Mesodermal cell (in vitro differentiated cells): ENCODE results near the gene WDR70.
"Not testable (repeated sequence)": the region's sequence is repeated elsewhere in the genome, so short reads cannot be mapped to it uniquely, and the experiment has no call there.

Source experiments
- H3K27ac ChIP-seq: 2 replicates; pipeline ENCODE4 v1.7.0; 2013; ENCODE audit warnings: mild to moderate bottlenecking, low read depth, low read length, moderate library complexity; ENCODE audit not compliant: severe bottlenecking
- H3K36me3 ChIP-seq: 2 replicates; pipeline ENCODE4 v1.7.1; 2013; ENCODE audit warnings: mild to moderate bottlenecking, low read length, moderate library complexity; ENCODE audit not compliant: control insufficient read depth, insufficient read depth
- H3K4me1 ChIP-seq: one replicate; pipeline ENCODE4 v1.7.1; 2013; ENCODE audit warnings: mild to moderate bottlenecking, low read length; ENCODE audit not compliant: insufficient read depth, control insufficient read depth, poor library complexity, severe bottlenecking
- H3K4me3 ChIP-seq: 2 replicates; pipeline ENCODE4 v1.7.0; 2013; ENCODE audit warnings: low read length, control low read depth, mild to moderate bottlenecking; ENCODE audit not compliant: insufficient read depth, poor library complexity, severe bottlenecking; ENCODE audit errors: extremely low read depth
- H3K9me3 ChIP-seq: 2 replicates; pipeline ENCODE4 v1.7.1; 2013; ENCODE audit warnings: mild to moderate bottlenecking, low read length, moderate library complexity; ENCODE audit not compliant: control insufficient read depth
- WGBS, 2 experiments: methylation state at CpG; one replicate each; pipeline ENCODE4 v1.1.5; 2013; ENCODE audit warnings: missing lambda C conversion rate in 2 of 2; ENCODE audit not compliant: insufficient coverage in 2 of 2; 5-methylcytosine and 5-hydroxymethylcytosine counted together

Gene WDR70

DNA sequence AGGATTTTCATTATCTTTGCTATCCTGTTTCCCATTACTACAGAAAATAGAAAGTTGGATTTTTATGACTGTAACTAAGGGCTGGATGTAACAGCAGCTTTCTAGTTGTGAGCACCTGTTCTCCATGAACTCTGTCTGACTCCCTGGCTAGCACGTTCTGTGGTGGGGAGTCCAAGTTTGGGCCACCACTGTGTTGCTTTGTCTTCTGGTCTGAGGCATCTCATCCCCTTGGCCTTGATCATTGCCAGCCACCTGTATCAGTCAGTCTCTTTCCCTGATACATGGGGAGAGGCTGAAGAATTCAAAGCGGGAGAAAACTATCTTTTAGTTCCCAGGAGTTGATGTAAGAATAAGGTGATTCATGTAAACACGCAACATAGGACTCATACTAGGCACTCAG, 33.4 kb downstream of the WDR70 start:
- H3K4me1 ChIP-seq = no peaks in the 10 kb centered on the region
- WGBS, 2 experiments = 78 to 86% methylated on average over 1 of the region's 3 CpGs
- peaks cover 35% of the 10 kb centered on the region for H3K36me3 ChIP-seq
- H3K9me3 ChIP-seq = no peaks in the 10 kb centered on the region
- H3K4me3 ChIP-seq = no peak overlapping the region
- no peak overlapping the region for H3K27ac ChIP-seq

DNA sequence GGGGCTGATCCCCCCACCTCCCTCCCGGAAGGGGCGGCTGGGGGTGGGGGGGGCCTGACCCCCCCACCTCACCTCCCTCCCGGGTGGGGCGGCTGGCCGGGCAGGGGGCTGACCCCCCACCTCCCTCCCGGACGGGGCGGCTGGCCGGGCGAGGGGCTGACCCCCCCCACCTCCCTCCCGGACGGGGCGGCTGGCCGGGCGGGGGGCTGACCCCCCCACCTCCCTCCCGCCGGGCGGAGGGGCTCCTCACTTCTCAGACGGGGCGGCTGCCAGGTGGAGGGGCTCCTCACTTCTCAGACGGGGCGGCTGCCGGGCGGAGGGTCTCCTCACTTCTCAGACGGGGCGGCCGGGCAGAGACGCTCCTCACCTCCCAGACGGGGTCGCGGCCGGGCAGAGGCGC, 36.3 kb downstream of the WDR70 start:
- H3K27ac ChIP-seq, H3K4me3 ChIP-seq, H3K4me1 ChIP-seq, H3K9me3 ChIP-seq: not testable (repeated sequence)
- WGBS, 2 experiments = 100% methylated on average over 1 of the region's 33 CpGs; no CpG with 5 or more reads in 1 of the 2 experiments
- peaks cover 47% of the 10 kb centered on the region for H3K36me3 ChIP-seq

DNA sequence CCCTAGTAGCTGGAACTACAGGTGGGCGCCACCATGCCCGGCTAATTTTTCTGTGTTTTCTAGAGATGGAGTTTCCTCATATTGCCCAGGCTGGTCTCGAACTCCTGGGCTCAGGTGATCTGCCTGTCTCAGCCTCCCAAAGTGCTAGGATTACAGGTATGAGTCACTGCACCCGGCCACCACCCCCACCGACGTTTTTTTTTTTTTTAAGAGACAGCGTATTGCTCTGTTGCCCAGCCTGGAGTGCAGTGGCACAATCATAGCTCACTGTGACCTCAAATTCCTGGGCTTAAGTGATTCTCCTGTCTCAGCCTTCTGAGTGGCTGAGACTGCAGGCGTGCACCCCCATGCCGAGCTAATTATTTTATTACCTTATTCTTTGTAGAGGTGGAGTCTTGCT, 38.2 kb downstream of the WDR70 start:
- Histone ChIP-seq H3K36me3 (peaks cover 51% of the 10 kb centered on the region), H3K27ac (no peak overlapping the region), H3K9me3 (no peaks in the 10 kb centered on the region), H3K4me3 (no peak overlapping the region), H3K4me1 (no peaks in the 10 kb centered on the region)
- 87 to 90% methylated on average over 6 to 7 of the region's 9 CpGs for WGBS, 2 experiments

DNA sequence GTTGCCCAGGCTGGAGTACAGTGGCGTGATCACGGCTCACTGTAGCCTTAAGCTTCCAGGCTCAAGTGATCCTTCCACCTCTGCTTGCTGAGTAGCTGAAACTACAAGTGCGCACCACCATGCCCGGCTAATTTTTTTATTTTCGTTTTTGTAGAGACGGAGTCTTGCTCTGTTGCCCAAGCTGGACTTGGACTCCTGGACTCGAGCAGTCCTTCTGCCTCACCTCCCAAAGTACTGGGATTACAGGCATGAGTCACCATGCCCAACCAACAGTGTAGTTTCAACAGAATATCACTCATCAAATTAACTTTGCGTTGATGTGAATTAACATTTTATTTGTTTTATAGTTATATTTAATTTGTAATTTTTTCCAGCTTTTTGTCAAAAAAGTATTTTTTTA, 45.3 kb downstream of the WDR70 start:
- Histone ChIP-seq H3K27ac (no peak overlapping the region), H3K4me1 (no peaks in the 10 kb centered on the region), H3K4me3 (no peak overlapping the region), H3K36me3 (peaks cover 30% of the 10 kb centered on the region), H3K9me3 (no peaks in the 10 kb centered on the region)
- WGBS, 2 experiments = 97% methylated on average over 6 to 7 of the region's 8 CpGs

DNA sequence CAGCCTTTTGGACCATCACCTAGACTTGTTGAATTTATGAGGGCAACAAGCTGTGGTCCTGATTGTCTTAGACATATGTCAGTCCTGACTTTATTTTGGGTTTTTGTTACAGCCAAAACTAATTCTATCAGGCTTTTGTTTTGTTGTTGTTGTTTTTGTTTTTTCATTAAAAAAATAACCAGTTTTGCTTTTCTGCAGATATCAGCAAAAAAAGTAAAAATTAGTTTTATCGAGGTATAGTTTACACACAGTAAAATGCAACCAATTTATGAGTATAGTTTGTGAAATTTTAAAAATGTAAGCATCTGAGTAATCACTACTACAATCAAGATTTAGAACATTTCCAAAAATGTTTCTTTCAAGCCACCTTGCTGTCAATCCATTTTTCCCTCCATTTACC, 48.9 kb downstream of the WDR70 start:
- no peaks in the 10 kb centered on the region for H3K4me1 ChIP-seq
- H3K9me3 ChIP-seq = no peaks in the 10 kb centered on the region
- H3K36me3 ChIP-seq = peaks cover 18% of the 10 kb centered on the region
- H3K27ac ChIP-seq = no peak overlapping the region
- no CpG with 5 or more reads among the region's 1 CpG for WGBS, 2 experiments
- no peak overlapping the region for H3K4me3 ChIP-seq

DNA sequence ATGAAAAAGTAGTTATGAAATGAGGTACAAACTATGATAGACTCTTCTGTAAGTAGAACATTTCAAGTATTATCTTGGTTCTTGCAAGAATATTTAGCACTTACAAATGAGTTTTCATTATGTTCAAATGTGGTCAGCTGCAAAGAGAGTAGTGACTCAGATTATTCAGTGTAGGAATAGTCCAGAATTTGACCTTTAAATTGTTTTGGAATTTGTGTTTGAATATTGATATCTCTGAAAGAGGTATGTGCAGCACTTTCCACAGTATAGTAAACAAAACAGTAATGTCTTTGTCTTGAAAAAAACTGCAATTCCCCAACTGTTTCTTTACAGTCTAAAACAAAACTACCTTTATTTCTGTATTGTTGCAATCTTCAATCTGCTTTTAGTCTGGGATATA, 56.1 kb downstream of the WDR70 start:
- no peak overlapping the region for H3K27ac ChIP-seq
- peaks cover 6% of the 10 kb centered on the region for H3K36me3 ChIP-seq
- no peaks in the 10 kb centered on the region for H3K9me3 ChIP-seq
- H3K4me1 ChIP-seq = no peaks in the 10 kb centered on the region
- H3K4me3 ChIP-seq = no peak overlapping the region

DNA sequence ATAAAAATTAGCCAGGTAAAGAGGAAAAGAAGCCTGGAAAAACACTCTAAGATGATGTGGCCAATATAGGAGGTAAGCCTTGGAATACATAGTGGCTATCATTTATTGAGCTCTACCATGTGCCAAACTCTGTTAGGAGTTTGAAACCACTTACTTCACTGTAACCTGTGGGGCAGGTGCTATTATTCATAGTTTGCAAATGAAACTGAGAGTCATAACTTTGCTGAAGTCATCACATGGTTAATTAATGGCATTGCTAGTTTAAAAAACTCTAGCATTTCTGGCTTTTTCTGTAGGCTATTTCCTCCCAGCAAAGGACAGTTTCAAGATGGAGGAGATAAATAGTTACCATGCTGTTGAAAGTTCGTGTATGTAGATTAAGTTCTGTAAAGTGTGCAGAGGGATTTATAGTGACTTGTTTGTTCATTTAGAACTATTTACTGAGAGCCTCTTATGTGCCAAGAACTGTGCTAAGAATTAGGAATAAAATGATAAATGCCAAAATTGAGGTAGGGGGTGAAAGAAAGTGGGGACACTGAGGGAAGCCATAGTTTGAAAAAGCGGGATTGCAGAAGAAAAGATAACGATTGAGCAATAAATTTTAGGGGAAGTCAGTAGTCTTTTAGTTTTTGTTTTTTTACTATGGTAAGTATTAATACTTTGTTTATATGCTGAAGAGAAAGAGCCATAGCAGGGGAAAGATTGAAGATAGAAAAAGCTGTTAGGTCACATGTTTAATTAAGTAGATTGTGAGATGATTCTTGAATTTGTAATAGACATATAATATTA, 57.2 kb downstream of the WDR70 start:
- Histone ChIP-seq H3K36me3 (peaks cover 6% of the 10 kb centered on the region), H3K9me3 (no peaks in the 10 kb centered on the region), H3K27ac (no peak overlapping the region), H3K4me1 (no peaks in the 10 kb centered on the region), H3K4me3 (no peak overlapping the region)
- 95 to 97% methylated on average over 3 of the region's 3 CpGs for WGBS, 2 experiments

DNA sequence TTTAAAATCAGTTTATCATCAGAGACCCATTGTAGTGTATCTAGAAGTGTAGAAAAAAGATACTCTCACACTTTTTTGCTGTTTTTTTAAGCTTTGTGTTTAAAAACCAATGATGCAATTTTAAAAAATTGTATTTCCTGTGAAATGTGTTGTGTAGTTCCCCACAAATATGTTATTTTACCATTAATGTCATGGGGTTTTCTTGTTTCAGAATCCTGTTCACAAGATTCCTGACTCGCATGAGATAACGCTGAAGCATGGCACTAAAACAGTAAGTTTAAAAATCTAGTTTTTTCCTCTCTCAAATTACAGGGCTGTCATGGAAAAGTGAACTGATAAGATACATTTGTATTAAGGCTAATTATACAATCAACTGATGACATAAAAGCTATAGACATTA, 58.6 kb downstream of the WDR70 start:
- no CpG with 5 or more reads among the region's 2 CpGs for WGBS, 2 experiments
- H3K4me1 ChIP-seq = no peaks in the 10 kb centered on the region
- no peak overlapping the region for H3K4me3 ChIP-seq
- H3K9me3 ChIP-seq = no peaks in the 10 kb centered on the region
- peaks cover 2% of the 10 kb centered on the region for H3K36me3 ChIP-seq
- no peak overlapping the region for H3K27ac ChIP-seq

DNA sequence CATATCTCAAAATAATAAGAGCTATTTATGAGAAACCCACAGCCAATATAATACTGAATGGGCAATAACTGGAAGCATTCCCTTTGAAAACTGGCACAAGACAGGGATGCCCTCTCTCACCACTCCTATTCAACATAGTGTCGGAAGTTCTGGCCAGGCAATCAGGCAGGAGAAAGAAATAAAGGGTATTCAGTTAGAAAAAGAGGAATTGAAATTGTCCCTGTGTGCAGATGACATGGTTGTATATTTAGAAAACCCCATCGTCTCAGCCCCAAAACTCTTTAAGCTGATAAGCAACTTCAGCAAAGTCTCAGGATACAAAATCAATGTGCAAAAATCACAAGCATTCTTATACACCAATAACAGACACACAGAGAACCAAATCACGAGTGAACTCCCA, 66.7 kb downstream of the WDR70 start:
- H3K4me3 ChIP-seq, H3K27ac ChIP-seq, H3K4me1 ChIP-seq, H3K9me3 ChIP-seq: not testable (repeated sequence)
- WGBS, 2 experiments = no CpG with 5 or more reads among the region's 3 CpGs
- peaks cover 18% of the 10 kb centered on the region for H3K36me3 ChIP-seq

DNA sequence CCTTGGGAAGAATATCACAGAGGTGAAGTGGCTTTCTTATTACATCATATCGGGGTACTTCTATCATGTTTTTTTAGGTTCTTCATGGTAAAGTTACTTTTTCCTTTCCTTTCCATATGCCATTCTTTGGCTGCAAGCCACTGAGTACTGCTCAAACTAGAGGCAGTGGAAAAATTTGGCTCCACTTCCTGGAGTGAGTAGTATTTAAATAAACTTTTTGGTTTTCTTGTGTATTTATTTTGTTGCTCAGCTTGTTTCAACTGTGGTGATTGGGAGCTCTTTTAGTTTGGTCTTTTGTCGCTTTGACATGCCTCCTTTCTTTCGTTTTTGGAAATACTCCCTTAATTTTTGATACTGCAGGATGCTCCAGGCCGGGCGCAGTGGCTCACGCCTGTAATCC, 69.8 kb downstream of the WDR70 start:
- no peak overlapping the region for H3K4me3 ChIP-seq
- H3K9me3 ChIP-seq = no peaks in the 10 kb centered on the region
- no peak overlapping the region for H3K27ac ChIP-seq
- H3K36me3 ChIP-seq = peaks cover 35% of the 10 kb centered on the region
- H3K4me1 ChIP-seq = no peaks in the 10 kb centered on the region
- WGBS, 2 experiments = 87 to 91% methylated on average over 3 to 5 of the region's 6 CpGs

DNA sequence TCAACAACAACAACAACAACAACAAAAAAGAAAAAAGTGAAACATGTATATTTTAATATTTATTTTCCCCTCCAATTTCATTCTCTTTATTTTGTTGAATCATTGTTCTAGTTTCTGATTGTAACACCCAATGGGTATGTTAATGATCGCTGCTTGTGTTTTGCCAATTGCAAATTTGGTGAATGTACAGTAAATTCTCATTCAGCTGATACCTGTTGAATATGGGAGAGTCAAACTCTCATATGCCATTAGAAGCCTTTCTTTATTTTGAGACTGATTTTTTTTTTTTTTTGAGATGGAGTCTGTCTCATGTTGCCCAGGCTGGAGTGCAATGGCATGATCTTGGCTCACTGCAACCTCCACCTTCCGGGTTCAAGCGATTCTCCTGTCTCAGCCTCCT, 72.9 kb downstream of the WDR70 start:
- H3K4me3 ChIP-seq, H3K4me1 ChIP-seq, H3K9me3 ChIP-seq, H3K27ac ChIP-seq: not testable (repeated sequence)
- H3K36me3 ChIP-seq = peaks cover 24% of the 10 kb centered on the region
- 93 to 100% methylated on average over 2 of the region's 3 CpGs for WGBS, 2 experiments
